ENCODE measurements around the gene GAB4.

GAB4 gene

GRCh38 chr22:16914006-16914405 is 94.0 kb downstream of the GAB4 start:
- DNase-seq (ENCODE audit: low read depth in 2 of 2) = no peak

DNA sequence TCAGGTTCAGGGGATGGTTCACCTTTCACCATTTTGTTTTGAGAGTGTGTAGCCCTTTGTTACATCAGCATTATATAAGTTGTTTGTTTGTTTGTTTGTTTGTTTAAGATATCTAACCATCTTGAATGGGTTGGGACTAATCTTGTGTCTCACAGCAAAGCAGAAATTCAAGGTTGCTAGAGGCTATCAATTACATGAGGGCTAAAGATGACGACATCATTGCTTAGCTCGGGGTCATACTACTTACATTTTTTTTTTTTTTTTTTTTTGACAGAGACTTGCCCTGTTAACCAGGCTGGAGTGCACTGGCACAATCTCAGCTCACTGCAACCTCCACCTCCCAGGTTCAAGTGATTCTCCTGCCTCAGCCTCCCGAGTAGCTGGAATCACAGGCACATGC is 95.7 kb downstream of the GAB4 start:
- DNase-seq (ENCODE audit: low read depth in 2 of 2) = no peak

Data from stimulated activated CD4-positive, alpha-beta T cell treated with anti-CD3 and anti-CD28 coated beads, Interleukin-15, amount 100 ng/mL, for 48 hours (primary cell).